Epithelial cell of esophagus (primary cell): Measurements from ENCODE around the gene NKAIN1.

ENCODE experiments used
- DNase-seq: peaks from one replicate; pipeline ENCODE4 v3.0.0; 2010; ENCODE audit warnings: low read depth
- H3K4me3 ChIP-seq: 2 replicates; pipeline ENCODE4 v1.5.1; 2011; ENCODE audit warnings: mild to moderate bottlenecking, low read length, control low read depth
- CTCF ChIP-seq: IDR thresholded peaks from 2 replicates; pipeline ENCODE4 v1.5.1; 2011; ENCODE audit warnings: low read depth, mild to moderate bottlenecking, low read length, control low read depth, inconsistent platforms; ENCODE audit not compliant: insufficient read depth; ENCODE audit errors: missing control alignments

NKAIN1 gene

GRCh38 chr1:31166462-31166861, 73.2 kb downstream of the NKAIN1 start:
- no peak for TF ChIP-seq CTCF
- H3K4me3 ChIP-seq = no peak overlapping the region
- DNase-seq = peak; percentile 25

GRCh38 chr1:31164291-31164690, 75.4 kb downstream of the NKAIN1 start:
- no peak for TF ChIP-seq CTCF
- no peak overlapping the region for H3K4me3 ChIP-seq
- DNase-seq = peak; percentile 68

GRCh38 chr1:31163866-31164265, 75.8 kb downstream of the NKAIN1 start:
- H3K4me3 ChIP-seq = no peak overlapping the region
- no peak for TF ChIP-seq CTCF
- no peak for DNase-seq

GRCh38 chr1:31161571-31161970, 78.1 kb downstream of the NKAIN1 start:
- no peak for TF ChIP-seq CTCF
- no peak overlapping the region for H3K4me3 ChIP-seq
- no peak for DNase-seq

- no peak overlapping the region for H3K4me3 ChIP-seq
- TF ChIP-seq CTCF = no peak
- DNase-seq = no peak
Observed at GRCh38 chr1:31159869-31160611, 79.6 kb downstream of the NKAIN1 start.

- no peak for TF ChIP-seq CTCF
- DNase-seq = no peak
- H3K4me3 ChIP-seq = no peak overlapping the region
Observed at GRCh38 chr1:31159323-31159722, 80.4 kb downstream of the NKAIN1 start.

GRCh38 chr1:31155216-31155806, 84.4 kb downstream of the NKAIN1 start:
- DNase-seq = peak; percentile 73
- TF ChIP-seq CTCF = no peak
- peak overlapping the region; percentile 56 for H3K4me3 ChIP-seq
